IMR-90 (cell line): ENCODE measurements around the gene GADL1.

Experiments
- CEBPB ChIP-seq: IDR thresholded peaks from 2 replicates; pipeline ENCODE4 v1.6.1; 2012; ENCODE audit warnings: low read depth, low read length, improper control_type of control experiment
- FOS ChIP-seq: fragments of 150-350 bp; IDR thresholded peaks from 2 replicates; pipeline ENCODE4 v1.6.1; 2016; ENCODE audit warnings: low read depth, low read length
- MAFK ChIP-seq: IDR thresholded peaks from 2 replicates; pipeline ENCODE4 v1.6.1; 2012; ENCODE audit warnings: low read depth, low read length, improper control_type of control experiment
- MXI1 ChIP-seq: IDR thresholded peaks from 2 replicates; pipeline ENCODE4 v1.6.1; 2012; ENCODE audit warnings: low read depth, mild to moderate bottlenecking, low read length, moderate library complexity, borderline replicate concordance
- POLR2A ChIP-seq: IDR thresholded peaks from 2 replicates; pipeline ENCODE4 v1.6.1; 2012; ENCODE audit warnings: mild to moderate bottlenecking, low read depth, low read length
- RAD21 ChIP-seq: IDR thresholded peaks from 2 replicates; pipeline ENCODE4 v1.6.1; 2012; ENCODE audit warnings: low read length, improper control_type of control experiment
- RFX5 ChIP-seq: IDR thresholded peaks from 2 replicates; pipeline ENCODE4 v1.8.0; 2012; ENCODE audit warnings: low read depth, mild to moderate bottlenecking, low read length, moderate library complexity
- SMC3 ChIP-seq: fragments of 150-350 bp; IDR thresholded peaks from 2 replicates; pipeline ENCODE4 v1.6.1; 2016; ENCODE audit warnings: low read depth, mild to moderate bottlenecking, antibody characterized with exemption, low read length, moderate library complexity
- TF ChIP-seq, protein P1 (sequence below): conservative IDR thresholded peaks from 2 replicates; pipeline ENCODE4 v1.5.1; 2012; ENCODE audit warnings: mild to moderate bottlenecking, low read depth, low read length, improper control_type of control experiment
- TF ChIP-seq, protein P2 (sequence below): fragments of 150-350 bp; IDR thresholded peaks from 2 replicates; pipeline ENCODE4 v1.6.1; 2016; ENCODE audit warnings: low read depth, mild to moderate bottlenecking, low read length, moderate library complexity, borderline replicate concordance
- TF ChIP-seq, protein P3 (sequence below): fragments of 150-350 bp; IDR thresholded peaks from 2 replicates; pipeline ENCODE4 v1.6.1; 2017; ENCODE audit warnings: mild to moderate bottlenecking, antibody characterized with exemption, low read length, low read depth

DNA sequence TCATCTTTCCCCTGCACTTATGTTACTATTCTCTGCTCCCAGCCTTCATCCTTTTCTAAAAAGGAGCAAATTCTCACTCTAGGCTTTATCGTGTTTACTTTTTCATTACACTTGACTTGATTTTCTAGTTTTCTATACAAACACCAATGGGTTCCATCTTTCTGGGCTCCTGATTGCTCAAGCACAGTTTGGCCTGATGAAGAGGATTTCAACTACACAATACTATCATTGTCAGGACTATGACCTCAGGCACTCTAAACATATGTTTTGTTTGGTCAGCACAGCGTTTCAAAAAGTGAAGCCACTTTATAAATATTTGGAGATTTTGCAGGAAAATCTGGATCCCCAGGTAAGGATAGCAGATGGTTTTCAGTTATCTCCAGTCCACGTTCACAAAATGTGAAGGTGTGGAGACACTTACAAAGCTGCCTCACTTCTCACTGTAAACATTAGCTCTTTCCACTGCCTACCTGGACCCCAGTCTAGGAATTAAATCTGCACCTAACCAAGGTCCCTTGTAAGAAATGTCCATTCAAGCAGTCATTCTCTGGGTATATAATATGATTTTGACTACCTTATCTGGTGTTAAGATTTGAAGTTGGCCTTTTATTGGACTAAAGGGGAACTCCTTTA, 201.8 kb downstream of the GADL1 start:
- TF ChIP-seq CEBPB (no peak), RAD21 (no peak), POLR2A (no peak), RFX5 (no peak), MAFK (no peak), FOS (no peak), MXI1 (no peak), SMC3 (no peak)
- TF ChIP-seq, protein P1, sequence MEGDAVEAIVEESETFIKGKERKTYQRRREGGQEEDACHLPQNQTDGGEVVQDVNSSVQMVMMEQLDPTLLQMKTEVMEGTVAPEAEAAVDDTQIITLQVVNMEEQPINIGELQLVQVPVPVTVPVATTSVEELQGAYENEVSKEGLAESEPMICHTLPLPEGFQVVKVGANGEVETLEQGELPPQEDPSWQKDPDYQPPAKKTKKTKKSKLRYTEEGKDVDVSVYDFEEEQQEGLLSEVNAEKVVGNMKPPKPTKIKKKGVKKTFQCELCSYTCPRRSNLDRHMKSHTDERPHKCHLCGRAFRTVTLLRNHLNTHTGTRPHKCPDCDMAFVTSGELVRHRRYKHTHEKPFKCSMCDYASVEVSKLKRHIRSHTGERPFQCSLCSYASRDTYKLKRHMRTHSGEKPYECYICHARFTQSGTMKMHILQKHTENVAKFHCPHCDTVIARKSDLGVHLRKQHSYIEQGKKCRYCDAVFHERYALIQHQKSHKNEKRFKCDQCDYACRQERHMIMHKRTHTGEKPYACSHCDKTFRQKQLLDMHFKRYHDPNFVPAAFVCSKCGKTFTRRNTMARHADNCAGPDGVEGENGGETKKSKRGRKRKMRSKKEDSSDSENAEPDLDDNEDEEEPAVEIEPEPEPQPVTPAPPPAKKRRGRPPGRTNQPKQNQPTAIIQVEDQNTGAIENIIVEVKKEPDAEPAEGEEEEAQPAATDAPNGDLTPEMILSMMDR: no peak
- TF ChIP-seq, protein P2, sequence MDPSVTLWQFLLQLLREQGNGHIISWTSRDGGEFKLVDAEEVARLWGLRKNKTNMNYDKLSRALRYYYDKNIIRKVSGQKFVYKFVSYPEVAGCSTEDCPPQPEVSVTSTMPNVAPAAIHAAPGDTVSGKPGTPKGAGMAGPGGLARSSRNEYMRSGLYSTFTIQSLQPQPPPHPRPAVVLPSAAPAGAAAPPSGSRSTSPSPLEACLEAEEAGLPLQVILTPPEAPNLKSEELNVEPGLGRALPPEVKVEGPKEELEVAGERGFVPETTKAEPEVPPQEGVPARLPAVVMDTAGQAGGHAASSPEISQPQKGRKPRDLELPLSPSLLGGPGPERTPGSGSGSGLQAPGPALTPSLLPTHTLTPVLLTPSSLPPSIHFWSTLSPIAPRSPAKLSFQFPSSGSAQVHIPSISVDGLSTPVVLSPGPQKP: no peak
- TF ChIP-seq, protein P3, sequence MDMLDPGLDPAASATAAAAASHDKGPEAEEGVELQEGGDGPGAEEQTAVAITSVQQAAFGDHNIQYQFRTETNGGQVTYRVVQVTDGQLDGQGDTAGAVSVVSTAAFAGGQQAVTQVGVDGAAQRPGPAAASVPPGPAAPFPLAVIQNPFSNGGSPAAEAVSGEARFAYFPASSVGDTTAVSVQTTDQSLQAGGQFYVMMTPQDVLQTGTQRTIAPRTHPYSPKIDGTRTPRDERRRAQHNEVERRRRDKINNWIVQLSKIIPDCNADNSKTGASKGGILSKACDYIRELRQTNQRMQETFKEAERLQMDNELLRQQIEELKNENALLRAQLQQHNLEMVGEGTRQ: no peak
